ENCODE measurements around the gene CLIC2.
"Not testable (repeated sequence)": the region's sequence is repeated elsewhere in the genome, so short reads cannot be mapped to it uniquely, and the experiment has no call there.

The CLIC2 gene

DNA sequence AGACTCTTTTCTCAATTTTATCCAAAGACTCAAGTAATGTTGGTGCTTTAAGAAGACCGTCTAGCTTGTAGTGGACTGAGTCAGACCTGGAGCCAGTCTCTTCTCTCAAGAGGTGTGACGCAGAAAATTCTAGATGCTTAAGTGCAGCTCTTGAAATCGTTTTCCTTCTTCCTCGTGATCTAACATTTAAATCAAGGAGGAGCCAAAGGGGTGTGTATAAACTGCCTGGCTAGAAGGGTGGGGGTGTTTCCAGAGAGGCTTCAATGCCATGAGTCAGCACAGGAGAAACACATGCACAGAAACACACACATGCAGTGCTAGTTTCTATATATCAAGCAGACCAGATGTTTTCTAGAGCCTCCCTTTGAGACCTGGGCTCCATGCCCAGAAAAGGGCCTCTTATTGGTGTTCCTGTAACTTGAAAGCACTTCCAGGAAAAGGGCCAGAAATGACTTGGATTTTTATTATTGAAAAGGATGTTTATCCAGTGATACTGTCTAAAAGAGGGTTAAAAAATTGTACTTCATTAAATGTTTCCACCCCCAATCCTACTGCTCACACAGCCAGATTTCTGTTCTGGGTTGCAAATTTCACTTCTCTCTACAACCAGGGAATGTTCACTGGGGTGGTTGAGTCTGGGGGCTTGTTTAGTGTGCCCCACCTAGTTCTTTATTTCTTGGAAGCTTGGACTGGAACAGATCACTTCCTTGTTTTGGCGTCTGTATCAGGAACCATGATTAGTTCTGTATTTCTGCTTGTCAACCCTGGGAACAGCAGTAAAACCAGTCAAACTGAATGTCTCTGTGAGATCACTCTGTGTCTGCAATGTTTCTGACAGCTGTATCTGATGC lies at the start of gene CLIC2:
Gene CLIC2, minus strand, starts transcription at position 129 of the 851 bp plus-strand sequence. CDS start 187 bp downstream, outside the sequence.
- no peak for DNase-seq (ENCODE audit: low read depth in 2 of 2)

DNA sequence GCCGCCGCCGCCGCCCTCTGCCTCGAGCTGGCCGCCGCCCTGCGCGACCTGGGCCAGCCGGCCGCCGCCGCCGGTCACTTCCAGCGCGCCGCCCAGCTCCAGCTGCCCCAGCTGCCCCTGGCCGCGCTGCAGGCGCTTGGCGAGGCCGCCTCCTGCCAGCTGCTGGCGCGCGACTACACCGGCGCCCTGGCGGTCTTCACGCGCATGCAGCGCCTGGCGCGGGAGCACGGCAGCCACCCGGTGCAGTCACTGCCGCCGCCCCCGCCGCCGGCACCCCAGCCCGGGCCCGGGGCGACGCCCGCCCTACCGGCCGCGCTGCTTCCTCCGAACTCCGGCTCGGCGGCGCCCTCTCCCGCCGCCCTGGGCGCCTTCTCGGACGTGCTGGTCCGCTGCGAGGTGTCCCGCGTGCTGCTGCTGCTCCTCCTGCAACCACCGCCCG lies 48.1 kb upstream of the CLIC2 start:
- DNase-seq (ENCODE audit: low read depth in 2 of 2) = not testable (repeated sequence)

DNA sequence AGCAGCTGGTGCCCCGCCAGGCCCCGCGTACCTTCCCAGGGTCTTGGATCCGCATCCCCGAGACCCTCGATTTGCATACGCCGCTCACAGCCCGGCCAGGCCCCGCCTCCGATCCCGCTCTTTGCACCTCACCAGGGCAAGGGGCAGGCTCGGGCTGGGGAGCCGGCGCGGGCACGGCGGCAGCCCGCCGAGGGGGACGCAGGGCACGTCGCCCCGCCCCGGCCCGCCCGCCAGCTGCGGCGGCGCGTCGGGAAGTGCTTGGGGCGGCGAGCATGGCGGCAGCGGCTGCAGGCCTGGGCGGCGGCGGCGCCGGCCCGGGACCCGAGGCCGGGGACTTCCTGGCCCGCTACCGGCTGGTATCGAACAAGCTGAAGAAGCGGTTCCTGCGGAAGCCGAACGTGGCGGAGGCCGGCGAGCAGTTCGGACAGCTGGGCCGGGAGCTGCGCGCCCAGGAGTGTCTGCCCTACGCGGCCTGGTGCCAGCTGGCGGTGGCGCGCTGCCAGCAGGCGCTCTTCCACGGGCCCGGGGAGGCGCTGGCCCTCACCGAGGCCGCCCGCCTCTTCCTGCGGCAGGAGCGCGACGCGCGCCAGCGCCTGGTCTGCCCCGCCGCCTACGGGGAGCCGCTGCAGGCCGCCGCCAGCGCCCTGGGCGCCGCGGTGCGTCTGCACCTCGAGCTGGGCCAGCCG lies 47.6 kb upstream of the CLIC2 start, which contains the start of gene F8A2:
Gene F8A2, plus strand, starts transcription at position 253 of the 686 bp plus-strand sequence. Its CDS starts 20 bp downstream, at position 273.
- not testable (repeated sequence) for DNase-seq (ENCODE audit: low read depth in 2 of 2)

DNA sequence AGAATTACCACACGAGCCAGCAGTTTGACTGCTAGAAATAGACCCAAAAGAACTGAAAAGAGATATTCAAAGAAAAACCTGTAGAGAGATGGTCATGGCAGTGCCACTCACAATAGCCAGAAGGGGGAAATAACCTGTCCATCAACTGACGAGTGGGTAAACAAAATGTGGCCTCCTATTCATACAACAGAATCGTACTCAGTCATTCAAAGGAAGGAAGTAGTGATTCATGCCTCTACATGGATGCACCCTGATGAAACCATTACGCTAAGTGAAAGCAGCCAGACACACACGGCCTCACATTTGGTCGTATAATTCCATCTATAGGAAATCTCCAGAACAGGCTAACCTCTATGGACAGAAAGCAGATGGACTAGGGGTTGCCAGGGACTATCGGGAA lies 45.4 kb upstream of the CLIC2 start:
- not testable (repeated sequence) for DNase-seq (ENCODE audit: low read depth in 2 of 2)

DNA sequence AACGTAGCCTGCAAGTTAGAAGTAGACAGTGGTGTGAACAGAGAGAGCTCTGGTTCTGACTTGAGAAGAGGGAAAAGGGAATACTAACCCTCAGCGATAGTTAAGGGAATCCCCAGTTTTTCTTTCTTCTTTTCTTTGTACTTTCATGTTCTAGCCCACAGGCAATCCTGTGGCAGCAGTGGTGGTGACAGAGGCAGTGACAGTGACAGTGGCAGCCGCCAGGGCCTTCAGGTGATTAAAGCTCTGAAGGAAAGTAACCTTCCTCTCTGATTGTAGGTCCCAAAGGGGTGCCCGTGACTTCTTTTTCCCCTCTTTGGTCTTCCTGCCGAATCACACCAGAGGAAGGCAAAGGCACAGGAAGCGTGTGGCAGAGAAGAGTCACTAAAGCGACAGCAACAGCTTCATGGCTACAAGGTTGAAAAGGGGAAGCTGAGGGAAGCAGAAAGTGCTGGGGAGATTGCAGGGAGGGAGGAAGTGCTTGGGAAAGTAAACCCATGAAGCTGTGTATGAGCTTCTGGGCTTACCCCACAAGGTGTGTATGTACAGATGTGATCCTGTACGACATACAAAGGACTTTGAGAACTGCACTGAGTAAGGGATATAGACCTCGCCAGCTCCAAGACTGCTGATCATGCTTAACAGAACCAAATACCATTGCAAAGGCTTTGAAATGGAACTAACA lies 39.5 kb upstream of the CLIC2 start:
- DNase-seq (ENCODE audit: low read depth in 2 of 2) = not testable (repeated sequence)

DNA sequence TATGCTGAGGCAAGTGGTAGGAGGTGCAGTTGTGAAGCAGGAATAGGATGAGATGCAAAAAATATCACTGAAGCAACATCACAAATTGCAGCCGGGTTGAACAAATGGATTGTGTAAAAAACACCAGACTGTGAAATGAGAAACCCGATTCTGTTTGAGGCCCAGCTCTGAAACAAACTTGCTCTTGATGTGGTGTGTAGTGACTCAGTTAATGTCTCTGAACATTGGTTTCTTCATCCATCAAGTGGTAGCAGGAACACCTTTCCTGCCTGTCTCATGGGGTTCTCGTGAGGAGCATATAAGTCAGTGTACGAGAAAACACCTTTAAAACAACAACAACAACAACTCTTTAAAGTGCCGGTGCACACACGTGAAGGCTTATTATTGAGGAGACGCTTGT lies 29.3 kb upstream of the CLIC2 start:
- not testable (repeated sequence) for DNase-seq (ENCODE audit: low read depth in 2 of 2)

DNA sequence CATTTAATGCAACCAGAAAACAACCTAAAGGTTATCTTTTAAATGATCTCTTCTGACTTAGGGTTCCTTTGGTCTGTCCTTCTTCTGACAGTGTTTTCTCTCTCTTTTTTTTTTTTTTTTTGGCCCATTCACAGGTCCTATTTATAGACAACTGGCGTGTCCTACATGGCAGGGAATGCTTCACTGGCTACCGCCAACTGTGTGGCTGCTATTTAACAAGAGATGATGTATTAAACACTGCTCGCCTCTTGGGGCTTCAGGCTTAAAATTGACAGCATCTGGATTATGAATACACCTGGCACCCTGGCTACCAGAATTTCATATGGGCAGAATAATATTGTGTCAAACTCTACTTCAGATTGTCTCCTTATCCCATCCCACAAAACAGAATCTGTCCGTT lies 15.0 kb upstream of the CLIC2 start:
- not testable (repeated sequence) for DNase-seq (ENCODE audit: low read depth in 2 of 2)

DNA sequence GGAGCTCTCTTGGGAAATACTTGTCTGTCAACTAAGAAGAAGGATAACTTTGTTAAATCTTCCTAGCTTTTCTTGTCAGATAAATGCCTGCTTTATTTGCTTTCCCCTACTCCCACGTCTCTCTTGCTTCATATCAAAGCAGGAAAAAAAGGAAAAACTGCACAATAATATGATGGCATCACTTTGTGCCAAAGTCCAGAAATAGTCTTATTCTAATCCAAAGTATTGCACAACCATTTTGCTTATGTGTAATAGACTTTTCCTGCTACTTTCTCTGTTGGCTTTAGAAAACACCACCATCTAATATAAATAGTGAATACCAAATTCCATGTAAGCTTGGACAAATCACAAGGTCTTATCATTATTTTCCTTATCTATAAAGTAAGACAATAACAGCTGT lies 11.3 kb upstream of the CLIC2 start:
- not testable (repeated sequence) for DNase-seq (ENCODE audit: low read depth in 2 of 2)

DNA sequence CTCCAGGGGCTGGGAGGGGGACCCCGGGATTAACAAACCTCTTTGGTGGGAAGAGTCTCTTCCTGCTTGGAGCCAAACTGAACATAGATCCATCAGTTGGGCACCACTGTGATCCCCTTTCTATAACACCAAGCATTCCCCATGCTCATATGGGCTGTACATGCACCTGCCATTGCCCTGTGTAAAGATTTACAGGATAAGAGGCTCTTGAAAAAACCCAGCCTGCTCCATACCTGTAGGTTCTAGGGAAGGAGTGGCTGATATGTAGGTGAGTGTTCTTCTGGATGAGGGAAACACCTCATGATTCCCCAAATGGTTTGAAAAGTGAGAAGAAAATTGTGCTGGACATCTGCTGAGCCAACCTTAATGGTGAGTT lies 911 bp upstream of the CLIC2 start:
- DNase-seq (ENCODE audit: low read depth in 2 of 2) = not testable (repeated sequence)

DNA sequence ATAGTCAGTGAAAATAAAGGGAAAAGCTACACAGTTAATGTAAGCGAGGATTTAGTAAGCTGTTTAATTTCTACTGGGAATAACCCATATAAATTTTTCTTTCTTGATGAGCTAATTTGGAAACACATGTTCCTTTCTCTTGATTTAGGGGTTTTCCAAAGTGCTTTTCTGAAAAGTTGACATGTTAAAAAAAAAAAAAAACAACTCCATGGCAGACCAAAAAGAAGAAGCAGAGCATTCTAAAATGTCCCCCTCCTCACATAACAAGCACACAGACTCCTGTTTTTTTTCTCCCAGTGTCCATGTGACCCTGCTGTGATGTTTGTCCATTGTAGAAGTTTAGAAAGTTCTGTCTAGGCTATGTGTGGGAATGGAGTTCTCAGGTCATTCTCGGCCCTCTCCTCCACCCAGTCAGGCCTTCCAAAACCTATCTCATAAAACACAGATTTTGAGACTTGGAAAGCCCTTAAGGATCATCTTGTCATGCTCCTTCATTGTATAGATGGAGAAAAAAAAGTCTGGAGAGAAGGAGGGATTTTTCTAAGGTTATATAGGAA lies 792 bp downstream of the CLIC2 start:
- DNase-seq (ENCODE audit: low read depth in 2 of 2) = no peak

DNA sequence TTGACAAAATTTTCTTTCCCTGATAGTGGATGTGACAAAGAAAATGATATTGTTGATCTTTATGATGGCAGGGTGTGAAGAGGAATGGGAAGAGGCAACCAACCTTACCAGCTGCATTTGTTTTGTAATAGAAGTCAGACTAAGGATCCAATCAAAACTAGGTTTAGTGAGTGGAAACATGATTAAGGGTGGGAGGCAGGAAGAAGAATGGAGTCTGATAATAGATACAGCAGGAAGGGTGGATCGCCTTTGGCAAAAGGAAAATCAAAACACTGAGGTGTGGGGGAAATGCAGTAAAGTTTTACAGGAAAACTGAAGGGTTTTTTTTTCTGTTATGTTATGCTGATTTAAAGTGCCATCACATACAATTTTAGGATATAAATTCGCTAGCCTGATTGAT lies 3.4 kb downstream of the CLIC2 start:
- DNase-seq (ENCODE audit: low read depth in 2 of 2) = no peak

DNA sequence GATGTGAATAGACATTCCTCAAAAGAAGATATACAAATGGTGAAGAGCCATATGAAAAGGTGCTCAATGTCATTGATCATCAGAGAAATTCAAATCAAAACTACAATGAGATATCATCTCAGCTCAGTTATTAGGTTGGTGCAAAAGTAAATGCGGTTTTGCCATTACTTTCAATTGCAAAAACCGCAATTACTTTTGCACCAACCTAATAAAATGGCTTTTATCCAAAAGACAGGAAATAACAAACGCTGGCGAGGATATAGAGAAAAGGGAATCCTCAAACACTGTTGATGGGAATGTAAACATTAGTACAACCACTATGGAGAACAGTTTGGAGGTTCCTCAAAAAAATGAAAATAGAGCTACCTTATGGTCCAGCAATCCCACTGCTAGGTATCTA lies 5.1 kb downstream of the CLIC2 start:
- DNase-seq (ENCODE audit: low read depth in 2 of 2) = no peak

DNA sequence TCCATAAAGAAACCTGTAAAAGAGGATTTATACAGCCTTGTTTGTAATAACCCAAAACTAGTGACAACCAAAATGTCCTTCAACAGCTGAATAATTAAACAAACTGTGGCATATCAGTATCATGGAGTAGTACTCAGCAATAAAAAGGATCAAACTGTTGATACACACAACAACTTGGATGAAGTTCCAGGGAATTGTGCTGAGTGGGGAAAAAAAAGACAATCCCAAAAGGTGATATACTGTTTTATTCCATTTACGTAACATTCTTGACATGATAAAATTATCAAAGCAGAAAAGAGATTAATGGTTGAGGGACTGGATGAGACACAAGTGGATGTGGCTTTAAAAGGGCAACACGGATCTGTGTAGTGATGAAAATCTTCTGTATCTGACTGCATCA lies 7.8 kb downstream of the CLIC2 start:
- DNase-seq (ENCODE audit: low read depth in 2 of 2) = no peak

DNA sequence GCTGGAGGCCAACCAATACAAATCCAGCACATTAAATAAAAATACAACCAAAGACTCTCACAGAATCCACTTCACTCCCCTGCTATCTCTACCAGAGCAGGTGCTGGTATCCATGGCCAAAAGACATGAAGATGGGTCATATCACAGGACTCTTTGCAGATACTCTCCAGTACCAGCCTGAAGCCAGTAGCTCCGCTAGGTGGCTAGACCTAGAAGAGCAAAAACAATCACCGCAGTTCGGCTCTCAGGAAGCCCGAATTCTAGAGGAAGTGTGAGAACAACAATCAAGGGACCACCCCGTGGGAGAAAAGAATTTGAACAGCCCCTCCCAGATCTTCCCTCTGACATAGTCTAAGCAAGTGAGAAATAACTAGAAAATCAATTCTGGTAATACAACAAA lies 20.2 kb downstream of the CLIC2 start:
- DNase-seq (ENCODE audit: low read depth in 2 of 2) = no peak

DNA sequence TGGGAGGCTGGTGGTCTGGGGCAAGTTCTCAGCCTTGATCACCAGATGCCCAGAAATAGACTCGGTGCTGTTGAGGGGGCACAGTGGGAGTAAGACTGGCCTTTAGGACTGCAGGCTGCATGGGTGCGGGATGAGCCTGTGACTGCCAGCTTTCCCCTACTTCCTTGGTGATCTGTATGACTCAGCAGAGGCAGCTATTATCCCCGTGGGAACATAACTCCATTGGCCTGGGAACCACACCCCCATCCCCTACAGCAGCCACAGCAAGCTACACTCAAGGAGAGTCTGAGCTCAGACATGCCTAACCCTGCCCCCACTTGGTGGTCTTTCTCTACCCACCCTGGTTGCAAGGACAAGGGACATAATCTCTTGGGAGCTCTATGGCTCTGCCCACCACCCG lies 20.6 kb downstream of the CLIC2 start:
- DNase-seq (ENCODE audit: low read depth in 2 of 2) = no peak

DNA sequence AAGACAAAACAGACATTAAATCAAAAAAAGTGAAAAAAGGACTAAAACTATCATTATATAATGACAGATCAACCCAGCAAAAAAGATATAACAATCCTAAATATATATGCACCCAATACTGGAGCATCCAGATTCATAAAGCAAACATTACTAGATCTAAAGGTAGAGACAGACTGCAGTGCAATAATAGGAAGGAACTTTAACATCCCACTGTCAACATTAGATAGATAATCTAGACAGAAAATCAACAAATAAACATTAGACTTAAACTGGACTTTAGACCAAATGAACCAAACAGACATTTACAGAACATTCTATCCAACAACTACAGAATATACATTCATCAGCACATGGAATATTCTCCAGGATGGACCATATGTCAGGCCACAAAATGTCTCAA lies 40.6 kb downstream of the CLIC2 start:
- DNase-seq (ENCODE audit: low read depth in 2 of 2) = no peak

DNA sequence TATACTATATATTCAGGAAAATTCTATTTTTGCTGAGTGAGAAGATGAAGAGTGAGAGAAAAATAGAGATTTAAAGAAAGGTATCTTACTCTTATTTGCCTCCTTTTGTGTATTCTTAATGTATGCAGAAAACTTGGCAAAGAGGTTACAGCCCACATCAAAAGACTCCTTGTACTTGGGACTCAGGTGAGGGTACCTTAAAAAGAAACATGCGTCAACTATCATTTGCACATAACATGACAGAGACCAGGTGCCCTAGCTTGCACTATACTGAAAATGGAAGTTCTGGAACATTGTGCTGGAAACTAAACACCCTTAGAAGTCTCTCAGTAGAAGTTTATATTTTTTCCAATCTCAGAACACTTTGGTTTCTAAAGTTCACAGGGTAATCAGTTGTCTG lies 54.5 kb downstream of the CLIC2 start:
- no peak for DNase-seq (ENCODE audit: low read depth in 2 of 2)

DNA sequence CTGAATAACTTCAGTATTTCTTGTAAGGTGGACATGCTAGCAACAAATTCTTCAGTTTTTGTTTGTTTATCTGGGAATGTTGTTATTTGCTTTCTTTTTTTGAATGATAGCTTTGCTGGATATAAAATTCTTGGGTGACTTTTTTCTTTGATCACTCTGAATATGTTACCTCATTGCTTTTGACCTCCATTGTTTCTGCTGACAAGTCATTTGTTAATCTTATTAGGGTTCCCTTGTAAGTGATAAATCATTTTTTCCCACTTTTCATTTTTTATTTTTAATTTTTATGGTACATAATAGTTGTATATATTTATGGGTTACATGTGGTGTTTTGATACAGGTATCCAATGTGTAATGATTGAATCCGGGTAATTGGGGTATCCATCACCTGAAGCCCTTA lies 63.4 kb downstream of the CLIC2 start:
- no peak for DNase-seq (ENCODE audit: low read depth in 2 of 2)

DNA sequence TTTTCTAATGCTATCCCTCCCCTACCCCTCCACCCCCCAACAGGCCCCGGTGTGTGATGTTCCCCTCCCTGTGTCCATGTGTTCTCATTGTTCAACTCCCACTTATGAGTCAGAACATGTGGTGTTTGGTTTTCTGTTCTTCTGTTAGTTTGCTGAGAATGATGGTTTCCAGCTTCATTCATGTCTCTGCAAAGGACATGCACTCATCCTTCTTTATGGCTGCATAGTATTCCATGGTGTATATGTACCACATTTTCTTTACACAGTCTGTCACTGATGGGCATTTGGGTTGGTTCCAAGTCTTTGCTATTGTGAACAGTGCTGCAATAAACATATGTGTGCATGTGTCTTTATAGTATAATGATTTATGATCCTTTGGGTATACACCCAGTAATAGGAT lies 66.4 kb downstream of the CLIC2 start:
- not testable (repeated sequence) for DNase-seq (ENCODE audit: low read depth in 2 of 2)

DNA sequence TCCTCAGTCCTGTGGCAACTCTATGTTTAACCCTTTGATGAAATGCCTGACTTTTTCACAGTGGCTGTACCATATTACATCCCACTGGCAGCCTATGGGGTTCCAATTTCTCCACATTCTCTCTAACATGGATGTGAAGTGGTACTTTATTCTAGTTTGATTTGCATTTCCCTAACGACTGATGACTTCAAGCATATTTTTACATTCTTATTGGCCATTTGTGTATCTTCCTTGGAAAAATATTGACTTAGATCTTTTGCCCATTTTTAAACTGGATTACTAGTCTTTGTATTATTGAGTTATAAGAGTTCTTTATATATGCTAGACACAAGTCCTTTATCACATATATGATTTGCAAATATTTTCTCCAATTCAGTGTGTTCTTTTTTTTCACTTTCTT lies 68.0 kb downstream of the CLIC2 start:
- no peak for DNase-seq (ENCODE audit: low read depth in 2 of 2)

DNA sequence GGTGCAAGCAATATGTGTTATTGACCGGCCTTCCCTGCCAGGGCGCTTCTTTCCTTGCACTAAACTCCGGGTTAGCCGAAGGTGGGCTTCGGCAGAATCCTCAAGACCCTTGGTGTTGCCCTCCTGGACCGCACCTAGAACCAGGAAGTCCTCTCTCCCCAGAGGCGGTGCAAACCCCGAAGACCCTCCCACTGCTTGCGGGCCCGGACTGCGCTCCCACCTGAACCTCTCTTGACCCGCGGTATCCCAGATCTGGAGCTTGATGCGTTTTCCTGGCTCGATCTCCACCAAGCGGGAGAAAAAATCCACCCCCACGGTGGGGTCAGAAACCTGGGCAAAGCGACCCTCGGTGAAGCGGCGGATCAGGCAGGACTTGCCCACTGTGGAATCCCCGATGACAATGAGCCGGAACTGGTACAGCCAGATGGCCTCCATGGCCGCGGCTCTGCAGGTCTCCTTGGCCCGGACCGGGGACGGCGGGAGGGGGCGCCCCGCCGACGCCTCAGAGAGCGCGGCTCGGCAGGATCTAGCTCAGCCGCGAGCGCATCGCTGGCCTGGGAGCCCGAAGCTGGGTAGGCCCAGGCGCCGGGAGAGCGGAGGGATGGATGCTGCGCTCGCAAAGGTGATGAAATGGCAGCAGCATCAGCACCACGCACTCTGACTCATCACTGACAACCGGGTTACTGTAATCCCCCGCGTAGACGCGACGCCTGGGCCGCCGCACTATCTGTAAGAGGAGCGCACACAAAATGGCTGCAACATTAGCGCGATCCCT lies 70.4 kb downstream of the CLIC2 start, which contains the start of gene RAB39B:
Gene RAB39B, minus strand, starts transcription at position 638 of the 775 bp plus-strand sequence. Its CDS starts 203 bp downstream, at position 435.
- DNase-seq (ENCODE audit: low read depth in 2 of 2) = peak; percentile 60 to 62

All from stimulated activated CD4-positive, alpha-beta T cell treated with anti-CD3 and anti-CD28 coated beads, Interleukin-15, amount 100 ng/mL, for 48 hours (primary cell).